Loucy (cell line): ENCODE measurements around the gene ACD.

ENCODE experiments used
- H2AFZ ChIP-seq: fragments of 200-600 bp; sonication (generic); 2 replicates; pipeline ENCODE4 v1.6.0; 2016; ENCODE audit warnings: antibody characterized with exemption, mild to moderate bottlenecking, low read length, moderate library complexity
- H3F3A ChIP-seq: fragments of 200-600 bp; 2 replicates; pipeline ENCODE4 v1.6.0; 2016; ENCODE audit warnings: antibody characterized with exemption, low read depth, mild to moderate bottlenecking
- H3K27me3 ChIP-seq: fragments of 200-600 bp; sonication (generic); 2 replicates; pipeline ENCODE4 v1.6.1; 2014; ENCODE audit warnings: low read length, mild to moderate bottlenecking; ENCODE audit not compliant: insufficient read depth, poor library complexity, severe bottlenecking
- H3K36me3 ChIP-seq: fragments of 200-600 bp; sonication (generic); 2 replicates; pipeline ENCODE4 v1.6.1; 2016; ENCODE audit warnings: low read length; ENCODE audit not compliant: insufficient read depth
- H3K4me1 ChIP-seq: fragments of 200-600 bp; sonication (generic); 2 replicates; pipeline ENCODE4 v1.5.1; 2014; ENCODE audit warnings: low read length, mild to moderate bottlenecking; ENCODE audit not compliant: insufficient read depth, poor library complexity, severe bottlenecking
- H3K4me2 ChIP-seq: fragments of 200-600 bp; sonication (generic); 2 replicates; pipeline ENCODE4 v1.6.0; 2014; ENCODE audit warnings: antibody characterized with exemption, low read length, low read depth, mild to moderate bottlenecking; ENCODE audit not compliant: poor library complexity, severe bottlenecking
- H3K4me3 ChIP-seq: fragments of 200-600 bp; sonication (generic); 2 replicates; pipeline ENCODE4 v1.5.1; 2014; ENCODE audit warnings: low read length, mild to moderate bottlenecking, mixed read lengths; ENCODE audit not compliant: poor library complexity, severe bottlenecking
- H3K79me2 ChIP-seq: fragments of 200-600 bp; sonication (generic); 2 replicates; pipeline ENCODE4 v1.6.1; 2014; ENCODE audit warnings: low read length; ENCODE audit not compliant: insufficient read depth
- H3K9ac ChIP-seq: fragments of 200-600 bp; sonication (generic); 2 replicates; pipeline ENCODE4 v1.6.0; 2014; ENCODE audit warnings: mild to moderate bottlenecking, low read depth, low read length, moderate library complexity; ENCODE audit not compliant: poor library complexity, severe bottlenecking
- H3K9me2 ChIP-seq: fragments of 200-600 bp; sonication (generic); replicated peaks from 2 replicates; pipeline ENCODE4 v1.6.1; 2016; ENCODE audit warnings: low read depth, low read length, mixed read lengths
- H3K9me3 ChIP-seq: fragments of 200-600 bp; sonication (generic); 2 replicates; pipeline ENCODE4 v1.6.1; 2014; ENCODE audit warnings: mild to moderate bottlenecking, antibody characterized with exemption, low read length, low read depth; ENCODE audit not compliant: insufficient read depth
- H4K20me1 ChIP-seq: fragments of 200-600 bp; sonication (generic); 2 replicates; pipeline ENCODE4 v1.6.0; 2014; ENCODE audit warnings: antibody characterized with exemption, low read length, mild to moderate bottlenecking; ENCODE audit not compliant: insufficient read depth, poor library complexity, severe bottlenecking
- CTCF ChIP-seq: fragments of 200-600 bp; sonication (generic); conservative IDR thresholded peaks from 2 replicates; pipeline ENCODE4 v1.5.1; 2014; ENCODE audit warnings: mild to moderate bottlenecking, antibody characterized with exemption, low read length
- EZH2phosphoT487 ChIP-seq: fragments of 200-600 bp; IDR thresholded peaks from 2 replicates; pipeline ENCODE4 v1.6.1; 2018; ENCODE audit warnings: antibody characterized with exemption, mild to moderate bottlenecking, moderate library complexity, borderline replicate concordance

The ACD gene

GRCh38 chr16:67637625-67638024, 22.4 kb downstream of the ACD start:
- Histone ChIP-seq H3K4me2 (no peak overlapping the region), H3K36me3 (peaks cover 67% of the 10 kb centered on the region), H3K4me3 (no peak overlapping the region), H3F3A (no peaks in the 10 kb centered on the region), H2AFZ (no peak overlapping the region), H4K20me1 (peaks cover 5% of the 10 kb centered on the region), H3K9ac (no peak overlapping the region), H3K9me2 (no peaks in the 10 kb centered on the region), H3K27me3 (no peaks in the 10 kb centered on the region), H3K4me1 (no peaks in the 10 kb centered on the region), H3K9me3 (no peaks in the 10 kb centered on the region), H3K79me2 (peaks cover 6% of the 10 kb centered on the region; the same call in 1 of the 2 replicates)
- TF ChIP-seq CTCF (no peak), EZH2phosphoT487 (no peak)

GRCh38 chr16:67636713-67637112, 23.3 kb downstream of the ACD start:
- Histone ChIP-seq H3K9me3 (no peaks in the 10 kb centered on the region), H3F3A (no peaks in the 10 kb centered on the region), H3K4me2 (no peak overlapping the region), H3K79me2 (peaks cover 6% of the 10 kb centered on the region; the same call in 1 of the 2 replicates), H3K27me3 (no peaks in the 10 kb centered on the region), H3K4me1 (no peaks in the 10 kb centered on the region), H2AFZ (no peak overlapping the region), H3K9ac (no peak overlapping the region), H3K36me3 (peaks cover 76% of the 10 kb centered on the region), H3K9me2 (no peaks in the 10 kb centered on the region), H3K4me3 (no peak overlapping the region), H4K20me1 (peaks cover 5% of the 10 kb centered on the region)
- TF ChIP-seq CTCF (no peak), EZH2phosphoT487 (no peak)

- no peak overlapping the region for H2AFZ ChIP-seq
- H3K4me1 ChIP-seq = no peaks in the 10 kb centered on the region
- H4K20me1 ChIP-seq = peaks cover 5% of the 10 kb centered on the region
- TF ChIP-seq CTCF (no peak), EZH2phosphoT487 (no peak)
- H3K9me3 ChIP-seq = no peaks in the 10 kb centered on the region
- no peaks in the 10 kb centered on the region for H3F3A ChIP-seq
- H3K79me2 ChIP-seq = peaks cover 6% of the 10 kb centered on the region; the same call in 1 of the 2 replicates
- H3K36me3 ChIP-seq = peaks cover 86% of the 10 kb centered on the region
- no peaks in the 10 kb centered on the region for H3K27me3 ChIP-seq
- H3K4me3 ChIP-seq = no peak overlapping the region
- H3K9ac ChIP-seq = no peak overlapping the region
- H3K9me2 ChIP-seq = no peaks in the 10 kb centered on the region
- H3K4me2 ChIP-seq = no peak overlapping the region
Observed at GRCh38 chr16:67632415-67633172, 27.5 kb downstream of the ACD start.
